Keratinocyte (primary cell): ENCODE data around the gene NBPF9. TPM values are rescaled to one million over a fixed set of nuclear protein-coding genes. Genes with fewer than 3 reads are reported as not detected.
"Not testable (repeated sequence)": the region's sequence is repeated elsewhere in the genome, so short reads cannot be mapped to it uniquely, and the experiment has no call there.

ENCODE experiments used
- DNase-seq: peaks from one replicate; pipeline ENCODE4 v3.0.0-alpha.2; 2011; ENCODE audit warnings: low read depth, missing footprints, low spot score
- FAIRE-seq: peaks from 2 replicates; lab custom pipeline; 2011; peaks lifted over from hg19 to GRCh38; lab: Jason Lieb, UNC
- H2AFZ ChIP-seq: 2 replicates; pipeline ENCODE4 v1.6.0; 2012; ENCODE audit warnings: low read length, control low read depth, inconsistent platforms; ENCODE audit not compliant: control insufficient read depth
- H3K27ac ChIP-seq: 2 replicates; pipeline ENCODE4 v1.5.1; 2011; ENCODE audit warnings: low read length; ENCODE audit not compliant: control insufficient read depth, insufficient read depth
- H3K27me3 ChIP-seq: 3 replicates; pipeline ENCODE4 v1.6.0; 2011; ENCODE audit warnings: low read length; ENCODE audit not compliant: control insufficient read depth, insufficient read depth; ENCODE audit errors: extremely low read depth
- H3K36me3 ChIP-seq, 2 experiments: 2 replicates in 1 of 2; 3 replicates in 1 of 2; pipeline ENCODE4 v1.5.1; 2011; ENCODE audit warnings: low read length in 2 of 2, mild to moderate bottlenecking in 1 of 2; ENCODE audit not compliant: control insufficient read depth in 2 of 2, insufficient read depth in 2 of 2; ENCODE audit errors: extremely low read depth in 1 of 2
- H3K4me1 ChIP-seq: 3 replicates; pipeline ENCODE4 v1.5.1; 2011; ENCODE audit warnings: low read length; ENCODE audit not compliant: control insufficient read depth, insufficient read depth; ENCODE audit errors: extremely low read depth
- H3K4me2 ChIP-seq: 3 replicates; pipeline ENCODE4 v1.6.0; 2011; ENCODE audit warnings: low read depth, low read length; ENCODE audit not compliant: control insufficient read depth, insufficient read depth; ENCODE audit errors: extremely low read depth
- H3K4me3 ChIP-seq, 3 experiments: fragments of 200-600 bp in 1 of 3; sonication (generic) in 1 of 3; 2 replicates in 2 of 3; 3 replicates in 1 of 3; pipeline ENCODE4 v1.5.1; 2011 to 2016; ENCODE audit warnings: low read length in 3 of 3, mild to moderate bottlenecking in 3 of 3, control low read depth in 2 of 3, inconsistent platforms in 1 of 3, low read depth in 1 of 3, mixed read lengths in 1 of 3, mixed run types in 1 of 3, moderate library complexity in 1 of 3; ENCODE audit not compliant: control insufficient read depth in 2 of 3, insufficient read depth in 2 of 3; ENCODE audit errors: extremely low read depth in 1 of 3
- H3K79me2 ChIP-seq: 2 replicates; pipeline ENCODE4 v1.6.0; 2012; ENCODE audit warnings: low read length; ENCODE audit not compliant: control insufficient read depth, insufficient read depth
- H3K9ac ChIP-seq: 3 replicates; pipeline ENCODE4 v1.6.0; 2011; ENCODE audit warnings: low read length; ENCODE audit not compliant: control insufficient read depth, insufficient read depth; ENCODE audit errors: extremely low read depth
- H3K9me1 ChIP-seq: 3 replicates; pipeline ENCODE4 v1.6.0; 2011; ENCODE audit warnings: low read length; ENCODE audit not compliant: control insufficient read depth, insufficient read depth; ENCODE audit errors: extremely low read depth
- H3K9me3 ChIP-seq: 2 replicates; pipeline ENCODE4 v1.5.1; 2012; ENCODE audit warnings: low read depth, low read length; ENCODE audit not compliant: control insufficient read depth
- H4K20me1 ChIP-seq: 3 replicates; pipeline ENCODE4 v1.6.0; 2011; ENCODE audit warnings: low read length; ENCODE audit not compliant: control insufficient read depth, insufficient read depth; ENCODE audit errors: extremely low read depth
- dilution Hi-C: fragments of 300-500 bp; cut with MboI; formaldehyde crosslinking; loops from one replicate; pipeline ENCODE4 v1.7.0; 2020; ENCODE audit warnings: low sequenced_read_pairs; ENCODE audit not compliant: extremely low pct_ligation_motif_present
- polyA plus RNA-seq, 5 experiments: library from polyadenylated mRNA; depleted of rRNA in 3 of 5; stranded (reverse) in 3 of 5; stranded (forward) in 1 of 5; unstranded in 1 of 5; fragments of >200 nt; gene quantifications; 1 replicate in 1 of 5; 2 replicates in 3 of 5; 3 replicates in 1 of 5; pipeline versions ENCODE4 v1.2.1 to v1.2.3, GENCODE V29; 2011 to 2012; ENCODE audit warnings: missing spikeins in 2 of 5, low read depth in 1 of 5, low replicate concordance in 1 of 5

Gene NBPF9
- polyA plus RNA-seq, 1 donor (not counting 4 experiments of a cell fraction or from before 2014, with no cell fraction given): 18.1 TPM

DNA sequence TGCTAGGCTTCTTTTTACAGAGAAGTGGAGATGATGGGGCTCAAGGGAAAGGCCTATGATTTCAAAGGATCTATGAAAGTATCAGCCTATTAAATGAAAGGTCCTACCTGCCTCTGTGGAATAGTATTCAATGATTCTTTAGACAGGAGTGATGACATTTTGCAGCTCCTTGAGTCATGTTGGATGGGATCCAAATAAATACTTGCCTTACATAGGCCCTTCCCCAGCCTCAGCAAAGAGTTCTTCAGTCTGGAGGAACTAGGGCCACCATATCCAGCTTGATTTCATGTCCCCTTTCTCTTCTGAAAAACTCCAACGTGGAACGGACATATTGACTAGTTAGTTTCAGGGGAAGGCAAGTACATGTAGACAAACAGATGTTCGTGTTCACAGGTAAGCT, 87.8 kb downstream of the NBPF9 start:
- H3K4me3 ChIP-seq, H3K79me2 ChIP-seq, H3K27me3 ChIP-seq, H3K9me1 ChIP-seq, H3K9ac ChIP-seq, H3K27ac ChIP-seq, DNase-seq, H3K9me3 ChIP-seq, H4K20me1 ChIP-seq, H3K4me1 ChIP-seq, FAIRE-seq, H2AFZ ChIP-seq, dilution Hi-C loops, H3K4me2 ChIP-seq, H3K36me3 ChIP-seq: not testable (repeated sequence)

DNA sequence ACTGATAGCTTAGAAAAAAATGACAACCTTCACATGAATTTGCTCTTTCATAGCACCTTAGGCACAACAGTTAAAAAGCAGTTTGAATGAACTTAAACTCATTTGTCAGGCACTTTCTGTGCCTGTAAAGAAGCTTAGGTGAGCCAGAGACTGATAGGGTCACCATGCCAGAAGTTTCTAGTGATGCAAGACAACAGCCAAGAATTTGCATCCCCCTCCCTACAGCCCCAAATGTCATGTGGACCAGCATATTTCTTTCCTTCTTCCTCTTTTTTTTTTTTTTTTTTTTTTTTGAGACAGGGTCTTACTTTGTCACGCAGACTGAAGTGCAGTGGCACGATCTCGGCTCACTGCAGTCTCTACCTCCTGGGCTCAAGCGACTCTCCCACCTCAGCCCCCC, 89.8 kb downstream of the NBPF9 start:
- H3K9me1 ChIP-seq, H3K36me3 ChIP-seq, H3K79me2 ChIP-seq, H3K27ac ChIP-seq, DNase-seq, H3K4me2 ChIP-seq, H3K27me3 ChIP-seq, H3K9ac ChIP-seq, H3K4me1 ChIP-seq, H3K4me3 ChIP-seq, FAIRE-seq, dilution Hi-C loops, H3K9me3 ChIP-seq, H2AFZ ChIP-seq, H4K20me1 ChIP-seq: not testable (repeated sequence)

DNA sequence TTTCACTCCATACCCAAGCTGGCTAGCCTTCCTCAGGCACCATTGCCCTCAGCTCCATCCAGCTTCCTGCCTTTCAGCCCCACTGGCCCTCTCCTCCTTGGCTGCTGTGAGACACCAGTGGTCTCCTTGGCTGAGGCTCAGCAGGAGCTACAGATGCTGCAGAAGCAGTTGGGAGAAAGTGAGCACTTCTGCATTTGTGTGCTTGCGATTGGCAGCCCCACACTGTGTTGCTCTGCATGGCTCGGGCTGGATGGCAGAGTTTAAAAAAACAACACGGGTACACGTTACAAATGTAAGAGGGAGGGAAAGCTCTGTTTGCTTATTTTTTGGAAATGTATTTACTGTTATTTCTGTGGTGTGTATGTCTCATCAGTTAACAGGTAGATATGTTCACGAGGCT, 90.8 kb downstream of the NBPF9 start:
- H3K9me3 ChIP-seq, H3K27me3 ChIP-seq, dilution Hi-C loops, H3K9ac ChIP-seq, H2AFZ ChIP-seq, H3K4me2 ChIP-seq, H3K36me3 ChIP-seq, FAIRE-seq, H4K20me1 ChIP-seq, H3K27ac ChIP-seq, H3K9me1 ChIP-seq, DNase-seq, H3K4me1 ChIP-seq, H3K4me3 ChIP-seq, H3K79me2 ChIP-seq: not testable (repeated sequence)

DNA sequence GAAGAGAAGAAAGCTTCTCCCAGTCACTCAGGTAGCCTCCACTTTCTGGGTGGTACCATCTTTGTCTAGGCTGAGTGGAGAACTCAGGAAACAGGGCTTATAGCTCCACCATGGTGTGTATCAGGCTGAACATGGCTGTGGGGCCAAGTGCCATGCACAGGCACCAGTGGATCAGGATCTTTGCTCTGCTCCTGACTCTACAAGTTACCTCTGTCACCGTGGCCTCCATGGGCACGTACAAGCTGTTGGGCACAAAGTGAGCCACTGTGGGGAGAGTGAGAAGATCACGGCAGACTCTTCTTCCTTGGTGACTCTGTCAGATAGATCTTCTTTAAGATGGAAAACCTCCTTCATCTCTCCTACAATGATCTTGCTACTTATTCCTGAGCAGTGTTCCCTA, 93.6 kb downstream of the NBPF9 start:
- FAIRE-seq, H3K9me1 ChIP-seq, H3K79me2 ChIP-seq, H3K27ac ChIP-seq, H3K9ac ChIP-seq, H3K9me3 ChIP-seq, H3K4me3 ChIP-seq, H3K4me1 ChIP-seq, H3K4me2 ChIP-seq, DNase-seq, H2AFZ ChIP-seq, H3K27me3 ChIP-seq, dilution Hi-C loops, H3K36me3 ChIP-seq, H4K20me1 ChIP-seq: not testable (repeated sequence)

DNA sequence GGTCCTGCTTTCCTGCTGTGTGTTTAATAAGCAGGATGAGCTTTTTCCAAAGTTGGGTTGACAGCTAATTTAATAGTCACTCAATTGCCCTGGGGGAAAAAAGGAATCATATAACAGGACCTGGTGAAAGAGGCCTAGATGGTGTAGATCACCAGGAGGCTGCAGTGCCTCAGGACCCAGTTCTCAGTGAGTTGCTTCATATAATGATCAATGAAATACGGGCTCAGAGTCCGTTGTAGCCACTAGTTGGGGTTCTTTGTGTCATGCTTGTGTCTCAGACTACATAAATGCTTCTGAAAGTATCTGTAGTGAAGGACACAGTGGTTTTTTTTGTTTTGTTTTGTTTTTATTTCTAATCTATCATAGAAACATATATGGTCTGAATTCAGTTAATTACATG, 94.6 kb downstream of the NBPF9 start:
- H3K9me3 ChIP-seq, DNase-seq, dilution Hi-C loops, H4K20me1 ChIP-seq, H3K4me2 ChIP-seq, H2AFZ ChIP-seq, H3K27ac ChIP-seq, FAIRE-seq, H3K4me1 ChIP-seq, H3K9me1 ChIP-seq, H3K79me2 ChIP-seq, H3K36me3 ChIP-seq, H3K27me3 ChIP-seq, H3K9ac ChIP-seq, H3K4me3 ChIP-seq: not testable (repeated sequence)
